Colonic mucosa (tissue), 4 donors: Measurements from ENCODE around the gene PDE2A. TPM values are rescaled to one million over a fixed set of nuclear protein-coding genes. Genes with fewer than 3 reads are reported as not detected.

Source experiments
- DNase-seq: peaks from one replicate; pipeline ENCODE4 v3.0.0-alpha.2; 2020
- H3K27ac ChIP-seq: fragments of 200-600 bp; one replicate; pipeline ENCODE4 v1.8.0; 2021
- H3K27me3 ChIP-seq: fragments of 200-600 bp; one replicate; pipeline ENCODE4 v1.8.0; 2021
- H3K36me3 ChIP-seq: fragments of 200-600 bp; one replicate; pipeline ENCODE4 v1.8.0; 2021
- H3K4me1 ChIP-seq: fragments of 200-600 bp; one replicate; pipeline ENCODE4 v1.8.0; 2021; ENCODE audit warnings: mild to moderate bottlenecking
- H3K4me3 ChIP-seq: fragments of 200-600 bp; one replicate; pipeline ENCODE4 v1.8.0; 2021
- H3K9ac ChIP-seq, 2 donors: one replicate each; pipeline ENCODE4 v1.7.0; 2013; ENCODE audit warnings: control low read depth in 2 of 2, low read depth in 2 of 2, low read length in 2 of 2
- H3K9me3 ChIP-seq: fragments of 200-600 bp; one replicate; pipeline ENCODE4 v1.8.0; 2021
- CTCF ChIP-seq: fragments of 200-600 bp; IDR thresholded peaks from one replicate; pipeline ENCODE4 v1.8.0; 2022; ENCODE audit warnings: antibody characterized with exemption, mild to moderate bottlenecking
- intact Hi-C: fragments of 100-400 bp; cut with DNase I; formaldehyde crosslinking; loops from one replicate; pipeline ENCODE4 v1.14.1; 2022
- total RNA-seq, 2 donors: library from RNA; stranded (reverse); fragmentation: NEBNext Ultra II Directional in 1 of 2; extraction: Animal tissue kit (Norgen Biotek cat#: 25700) in 1 of 2; gene quantifications; one replicate each; pipeline ENCODE4 v1.2.1, GENCODE V29; 2021
- donor health status: healthy.
- donor health status: DM: no; HTN: no; CAD: no.
- donor health status: DM: no; HTN: no; CAD: no.

PDE2A gene
- total RNA-seq, 2 donors from 2014 or later: 5.6 to 8.9 TPM

GRCh38 chr11:72634016-72634415 is 40.2 kb downstream of the PDE2A start:
- Histone ChIP-seq H3K9ac (no peak overlapping the region), H3K36me3 (no peaks in the 10 kb centered on the region), H3K27me3 (no peaks in the 10 kb centered on the region), H3K9me3 (no peaks in the 10 kb centered on the region), H3K4me3 (no peak overlapping the region), H3K27ac (no peak overlapping the region), H3K4me1 (no peaks in the 10 kb centered on the region)
- DNase-seq: no peak
- intact Hi-C loops: no loop called here
- TF ChIP-seq CTCF: no peak

- Histone ChIP-seq H3K4me1 (no peaks in the 10 kb centered on the region), H3K9ac (no peak overlapping the region), H3K27me3 (no peaks in the 10 kb centered on the region), H3K27ac (no peak overlapping the region), H3K36me3 (no peaks in the 10 kb centered on the region), H3K4me3 (no peak overlapping the region), H3K9me3 (no peaks in the 10 kb centered on the region)
- no peak for DNase-seq
- intact Hi-C loops: no loop called here
- TF ChIP-seq CTCF: no peak
Measured at GRCh38 chr11:72633068-72633467, 41.2 kb downstream of the PDE2A start.

- DNase-seq: no peak
- no peak for TF ChIP-seq CTCF
- no peak overlapping the region for H3K4me3 ChIP-seq
- H3K27ac ChIP-seq: no peak overlapping the region
- H3K4me1 ChIP-seq: no peaks in the 10 kb centered on the region
- no peak overlapping the region for H3K9ac ChIP-seq
- no peaks in the 10 kb centered on the region for H3K27me3 ChIP-seq
- no peaks in the 10 kb centered on the region for H3K9me3 ChIP-seq
- no peaks in the 10 kb centered on the region for H3K36me3 ChIP-seq
- intact Hi-C loops: no loop called here
Measured at GRCh38 chr11:72631806-72632731, 42.2 kb downstream of the PDE2A start.

GRCh38 chr11:72630104-72630852 is 43.9 kb downstream of the PDE2A start:
- intact Hi-C loops: no loop called here
- no peak overlapping the region for H3K9ac ChIP-seq
- H3K27me3 ChIP-seq: no peaks in the 10 kb centered on the region
- no peak for TF ChIP-seq CTCF
- no peaks in the 10 kb centered on the region for H3K4me1 ChIP-seq
- no peak overlapping the region for H3K27ac ChIP-seq
- no peak overlapping the region for H3K4me3 ChIP-seq
- no peaks in the 10 kb centered on the region for H3K36me3 ChIP-seq
- DNase-seq: no peak
- H3K9me3 ChIP-seq: no peaks in the 10 kb centered on the region

DNA sequence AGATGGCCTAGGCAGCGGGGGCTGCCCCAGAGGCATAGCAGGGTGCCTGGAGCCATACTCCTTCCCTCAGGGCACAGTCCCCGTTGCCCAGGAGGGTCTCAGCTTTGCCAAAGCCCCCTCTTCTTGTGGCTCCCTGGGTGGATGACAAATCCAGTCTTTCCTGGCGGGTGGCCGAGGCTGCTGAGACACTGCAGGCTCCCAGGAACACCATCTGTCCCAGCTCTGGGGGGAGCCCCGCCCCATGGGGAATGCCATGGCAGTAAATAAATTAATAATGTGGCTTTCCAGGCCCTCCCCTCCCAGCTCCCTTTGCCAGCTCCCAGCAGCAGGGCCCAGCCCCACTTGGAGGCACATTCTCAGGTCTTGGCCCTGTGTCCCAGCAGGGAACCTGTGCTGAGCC is 45.0 kb downstream of the PDE2A start:
- H3K4me1 ChIP-seq: no peaks in the 10 kb centered on the region
- intact Hi-C loops: no loop called here
- no peaks in the 10 kb centered on the region for H3K9me3 ChIP-seq
- TF ChIP-seq CTCF: no peak
- no peak overlapping the region for H3K27ac ChIP-seq
- peak; percentile 38 for DNase-seq
- H3K9ac ChIP-seq: no peak overlapping the region
- H3K36me3 ChIP-seq: no peaks in the 10 kb centered on the region
- H3K4me3 ChIP-seq: no peak overlapping the region
- H3K27me3 ChIP-seq: no peaks in the 10 kb centered on the region
